Muscle of arm (tissue), 12 donors: ENCODE data around the gene ZDHHC14. TPM values are rescaled to one million over a fixed set of nuclear protein-coding genes. Genes with fewer than 3 reads are reported as not detected.

Experiments used
- DNase-seq: peaks from one replicate; pipeline ENCODE4 v3.0.0-alpha.2; 2013
- polyA plus RNA-seq, 12 donors: library from polyadenylated mRNA; unstranded; fragments of 120-200 nt; gene quantifications; one replicate each; pipeline ENCODE4 v1.2.1, GENCODE V29; 2013; ENCODE audit not compliant: insufficient read length in 12 of 12

Gene ZDHHC14
- polyA plus RNA-seq, 12 donors, result 3.9 to 12.8 (median 6.6) TPM; not detected in 1

- no peak for DNase-seq
Measured at GRCh38 chr6:157516319-157517026, 135.5 kb downstream of the ZDHHC14 start.

GRCh38 chr6:157517601-157518359 is 136.8 kb downstream of the ZDHHC14 start:
- DNase-seq, result no peak

GRCh38 chr6:157518397-157519250 is 137.6 kb downstream of the ZDHHC14 start:
- DNase-seq, result no peak

- no peak for DNase-seq
Measured at GRCh38 chr6:157519255-157520116, 138.5 kb downstream of the ZDHHC14 start.

GRCh38 chr6:157520117-157520406 is 139.1 kb downstream of the ZDHHC14 start:
- no peak for DNase-seq

GRCh38 chr6:157520596-157521361 is 139.8 kb downstream of the ZDHHC14 start:
- no peak for DNase-seq

GRCh38 chr6:157521362-157522335 is 140.7 kb downstream of the ZDHHC14 start:
- DNase-seq, result no peak

- no peak for DNase-seq
Measured at GRCh38 chr6:157522472-157522871, 141.5 kb downstream of the ZDHHC14 start.

- DNase-seq, result no peak
Measured at GRCh38 chr6:157524735-157525134, 143.7 kb downstream of the ZDHHC14 start.

GRCh38 chr6:157525292-157525889 is 144.4 kb downstream of the ZDHHC14 start:
- no peak for DNase-seq

GRCh38 chr6:157525918-157526425 is 145.0 kb downstream of the ZDHHC14 start:
- no peak for DNase-seq

- peak; percentile 78 for DNase-seq
Measured at GRCh38 chr6:157527471-157527907, 146.5 kb downstream of the ZDHHC14 start.

- no peak for DNase-seq
Measured at GRCh38 chr6:157528931-157529653, 148.1 kb downstream of the ZDHHC14 start.

GRCh38 chr6:157529654-157530039 is 148.7 kb downstream of the ZDHHC14 start:
- no peak for DNase-seq

GRCh38 chr6:157530126-157530525 is 149.1 kb downstream of the ZDHHC14 start:
- no peak for DNase-seq

- no peak for DNase-seq
Measured at GRCh38 chr6:157530724-157531168, 149.8 kb downstream of the ZDHHC14 start.

- no peak for DNase-seq
Measured at GRCh38 chr6:157531169-157531985, 150.4 kb downstream of the ZDHHC14 start.
